Mesodermal cell (in vitro differentiated cells): Measurements from ENCODE around the gene ZNF74.

Experiments used
- H3K27ac ChIP-seq: 2 replicates; pipeline ENCODE4 v1.7.0; 2013; ENCODE audit warnings: mild to moderate bottlenecking, low read depth, low read length, moderate library complexity; ENCODE audit not compliant: severe bottlenecking
- H3K36me3 ChIP-seq: 2 replicates; pipeline ENCODE4 v1.7.1; 2013; ENCODE audit warnings: mild to moderate bottlenecking, low read length, moderate library complexity; ENCODE audit not compliant: control insufficient read depth, insufficient read depth
- H3K4me1 ChIP-seq: one replicate; pipeline ENCODE4 v1.7.1; 2013; ENCODE audit warnings: mild to moderate bottlenecking, low read length; ENCODE audit not compliant: insufficient read depth, control insufficient read depth, poor library complexity, severe bottlenecking
- H3K4me3 ChIP-seq: 2 replicates; pipeline ENCODE4 v1.7.0; 2013; ENCODE audit warnings: low read length, control low read depth, mild to moderate bottlenecking; ENCODE audit not compliant: insufficient read depth, poor library complexity, severe bottlenecking; ENCODE audit errors: extremely low read depth
- H3K9me3 ChIP-seq: 2 replicates; pipeline ENCODE4 v1.7.1; 2013; ENCODE audit warnings: mild to moderate bottlenecking, low read length, moderate library complexity; ENCODE audit not compliant: control insufficient read depth
- WGBS, 2 experiments: methylation state at CpG; one replicate each; pipeline ENCODE4 v1.1.5; 2013; ENCODE audit warnings: missing lambda C conversion rate in 2 of 2; ENCODE audit not compliant: insufficient coverage in 2 of 2; 5-methylcytosine and 5-hydroxymethylcytosine counted together

The ZNF74 gene

DNA sequence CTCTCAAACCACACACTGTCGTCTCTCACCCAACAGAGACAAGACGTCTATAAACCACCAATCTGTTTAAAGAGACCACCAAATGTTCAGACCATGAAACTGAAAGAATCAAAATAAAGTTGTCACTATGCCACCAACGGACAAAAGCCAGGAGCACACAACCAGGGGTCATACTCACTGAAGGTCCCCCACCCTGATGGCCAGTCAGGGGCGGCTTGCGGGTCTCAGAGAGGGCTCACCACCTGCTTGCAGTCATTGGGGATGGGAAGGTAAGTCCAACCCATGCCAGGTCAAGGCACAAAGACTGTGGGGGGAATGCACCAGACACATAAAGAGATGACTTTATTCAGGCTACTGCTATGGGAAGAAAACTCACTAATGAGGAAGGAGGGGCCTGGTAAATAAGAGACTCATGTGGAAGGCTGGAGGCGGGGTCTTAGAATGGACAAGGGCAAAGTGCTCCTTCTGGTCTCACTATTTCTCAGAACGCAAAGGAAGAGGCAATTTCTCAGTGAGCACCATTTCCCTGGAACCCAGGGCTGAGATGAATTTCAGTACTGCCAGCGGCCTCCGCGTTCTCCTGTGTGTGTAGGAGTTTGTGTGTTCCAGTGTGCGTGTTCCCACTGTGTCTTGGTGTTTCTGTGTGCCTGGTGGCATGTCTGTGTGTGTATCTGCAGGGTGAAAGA lies 26.3 kb downstream of the ZNF74 start:
- 92 to 98% methylated on average over 8 to 10 of the region's 11 CpGs for WGBS, 2 experiments
- H3K4me3 ChIP-seq: no peak overlapping the region
- peaks cover 3% of the 10 kb centered on the region for H3K4me1 ChIP-seq
- no peaks in the 10 kb centered on the region for H3K9me3 ChIP-seq
- H3K36me3 ChIP-seq: peaks cover 5% of the 10 kb centered on the region
- H3K27ac ChIP-seq: no peak overlapping the region

- H3K4me1 ChIP-seq: peaks cover 3% of the 10 kb centered on the region
- WGBS, 2 experiments: 85 to 89% methylated on average over 6 to 7 of the region's 7 CpGs
- H3K9me3 ChIP-seq: no peaks in the 10 kb centered on the region
- H3K27ac ChIP-seq: no peak overlapping the region
- peaks cover 8% of the 10 kb centered on the region for H3K36me3 ChIP-seq
- no peak overlapping the region for H3K4me3 ChIP-seq
Measured at GRCh38 chr22:20421507-20421874, 27.5 kb downstream of the ZNF74 start.

GRCh38 chr22:20422271-20423007 lies 28.5 kb downstream of the ZNF74 start:
- Histone ChIP-seq H3K27ac (no peak overlapping the region), H3K36me3 (peaks cover 16% of the 10 kb centered on the region), H3K4me3 (no peak overlapping the region), H3K4me1 (peaks cover 3% of the 10 kb centered on the region), H3K9me3 (no peaks in the 10 kb centered on the region)
- WGBS, 2 experiments: 91 to 93% methylated on average over 16 to 17 of the region's 21 CpGs

GRCh38 chr22:20423008-20423905 lies 29.3 kb downstream of the ZNF74 start:
- Histone ChIP-seq H3K4me3 (no peak overlapping the region), H3K9me3 (no peaks in the 10 kb centered on the region), H3K4me1 (peaks cover 3% of the 10 kb centered on the region), H3K36me3 (peaks cover 21% of the 10 kb centered on the region), H3K27ac (peak overlapping the region; percentile 49)
- 92% methylated on average over 14 to 19 of the region's 20 CpGs for WGBS, 2 experiments

DNA sequence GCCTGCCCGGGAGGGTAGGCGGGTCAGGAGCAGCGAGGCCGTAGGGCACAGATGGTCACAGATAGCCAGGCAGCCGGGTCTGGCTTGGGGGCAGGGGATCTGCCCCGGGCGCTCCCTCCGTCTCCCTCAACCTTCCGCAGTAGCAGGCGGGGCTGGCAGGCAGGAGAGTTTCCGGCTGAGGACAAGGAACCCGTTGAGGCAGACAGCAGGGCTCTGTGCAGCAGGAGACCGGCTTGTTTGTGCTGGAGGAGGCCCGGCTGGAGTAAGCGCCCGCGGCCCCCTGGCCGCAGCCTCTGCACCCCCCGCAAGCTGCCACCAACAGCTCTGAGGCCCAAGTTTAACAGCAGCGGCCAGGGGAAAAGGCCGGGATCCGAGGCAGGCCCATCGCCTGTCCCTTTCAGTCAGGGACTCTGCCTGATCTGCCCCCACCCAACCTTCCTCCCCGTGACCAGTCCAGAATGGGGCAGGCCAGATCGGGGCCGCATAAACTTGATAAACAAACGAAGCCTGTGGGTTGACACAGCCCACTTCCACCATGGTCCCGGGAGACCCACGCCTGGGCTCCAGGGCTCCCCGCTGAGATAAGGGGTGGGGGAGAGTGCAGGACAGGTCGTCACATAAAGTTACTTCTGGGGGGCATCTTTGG lies 30.1 kb downstream of the ZNF74 start:
- H3K9me3 ChIP-seq: no peaks in the 10 kb centered on the region
- H3K36me3 ChIP-seq: peaks cover 29% of the 10 kb centered on the region
- WGBS, 2 experiments: 71 to 81% methylated on average over 24 to 26 of the region's 31 CpGs
- peak overlapping the region; percentile 49 for H3K27ac ChIP-seq
- H3K4me1 ChIP-seq: peaks cover 3% of the 10 kb centered on the region
- H3K4me3 ChIP-seq: no peak overlapping the region

GRCh38 chr22:20424568-20424931 lies 30.6 kb downstream of the ZNF74 start:
- H3K27ac ChIP-seq: peak overlapping the region; percentile 49
- H3K9me3 ChIP-seq: no peaks in the 10 kb centered on the region
- peaks cover 34% of the 10 kb centered on the region for H3K36me3 ChIP-seq
- peaks cover 5% of the 10 kb centered on the region for H3K4me1 ChIP-seq
- 91 to 93% methylated on average over 7 to 15 of the region's 15 CpGs for WGBS, 2 experiments
- no peak overlapping the region for H3K4me3 ChIP-seq

GRCh38 chr22:20424932-20425565 lies 31.1 kb downstream of the ZNF74 start:
- Histone ChIP-seq H3K9me3 (no peaks in the 10 kb centered on the region), H3K27ac (no peak overlapping the region), H3K36me3 (peaks cover 39% of the 10 kb centered on the region), H3K4me3 (no peak overlapping the region), H3K4me1 (peaks cover 10% of the 10 kb centered on the region)
- 96 to 97% methylated on average over 45 to 58 of the region's 59 CpGs for WGBS, 2 experiments

GRCh38 chr22:20425566-20426258 lies 31.8 kb downstream of the ZNF74 start:
- H3K4me3 ChIP-seq: no peak overlapping the region
- no peaks in the 10 kb centered on the region for H3K9me3 ChIP-seq
- H3K36me3 ChIP-seq: peaks cover 43% of the 10 kb centered on the region
- peaks cover 10% of the 10 kb centered on the region for H3K4me1 ChIP-seq
- no peak overlapping the region for H3K27ac ChIP-seq
- 96 to 97% methylated on average over 85 to 94 of the region's 96 CpGs for WGBS, 2 experiments

- H3K4me3 ChIP-seq: no peak overlapping the region
- no peaks in the 10 kb centered on the region for H3K9me3 ChIP-seq
- H3K36me3 ChIP-seq: peaks cover 43% of the 10 kb centered on the region
- no peak overlapping the region for H3K27ac ChIP-seq
- WGBS, 2 experiments: 92 to 93% methylated on average over 7 to 12 of the region's 12 CpGs
- H3K4me1 ChIP-seq: peaks cover 12% of the 10 kb centered on the region
Measured at GRCh38 chr22:20426259-20426615, 32.3 kb downstream of the ZNF74 start.
